Liver (tissue), 9 donors: ENCODE measurements around the gene COL27A1. TPM values are rescaled to one million over a fixed set of nuclear protein-coding genes. Genes with fewer than 3 reads are reported as not detected.

ENCODE experiments used
- DNase-seq: peaks from one replicate; pipeline ENCODE4 v3.0.0-alpha.2; 2017; ENCODE audit warnings: low spot score
- H3K27ac ChIP-seq, 2 donors: one replicate each; pipeline ENCODE4 v1.7.0; 2013; ENCODE audit warnings: inconsistent platforms in 2 of 2, low read length in 2 of 2, control low read depth in 1 of 2, low read depth in 1 of 2, mild to moderate bottlenecking in 1 of 2
- H3K27me3 ChIP-seq, 4 donors: one replicate each; pipeline versions ENCODE4 v1.6.1 to v1.7.0; 2013; ENCODE audit warnings: low read length in 3 of 4, inconsistent platforms in 1 of 4, mild to moderate bottlenecking in 1 of 4, moderate library complexity in 1 of 4; ENCODE audit not compliant: control insufficient read depth in 4 of 4, insufficient read depth in 4 of 4
- H3K36me3 ChIP-seq, 4 donors: one replicate each; pipeline versions ENCODE4 v1.6.1 to v1.7.0; 2013; ENCODE audit warnings: low read length in 3 of 4, mild to moderate bottlenecking in 3 of 4, low read depth in 1 of 4, moderate library complexity in 1 of 4; ENCODE audit not compliant: control insufficient read depth in 4 of 4, insufficient read depth in 3 of 4
- H3K4me1 ChIP-seq, 4 donors: one replicate each; pipeline versions ENCODE4 v1.6.1 to v1.7.0; 2013; ENCODE audit warnings: low read length in 3 of 4, mild to moderate bottlenecking in 3 of 4, moderate library complexity in 1 of 4; ENCODE audit not compliant: control insufficient read depth in 4 of 4, insufficient read depth in 4 of 4
- H3K4me3 ChIP-seq, 3 donors: one replicate each; pipeline versions ENCODE4 v1.6.1 to v1.7.0; 2013; ENCODE audit warnings: low read length in 3 of 3, control low read depth in 1 of 3, low read depth in 1 of 3, mild to moderate bottlenecking in 1 of 3
- H3K9ac ChIP-seq, 2 donors: one replicate each; pipeline ENCODE4 v1.7.0; 2013; ENCODE audit warnings: low read length in 2 of 2, mild to moderate bottlenecking in 2 of 2, moderate library complexity in 2 of 2, control low read depth in 1 of 2, low read depth in 1 of 2
- H3K9me3 ChIP-seq, 4 donors: one replicate each; pipeline versions ENCODE4 v1.6.1 to v1.7.0; 2013; ENCODE audit warnings: low read length in 3 of 4; ENCODE audit not compliant: control insufficient read depth in 4 of 4
- ATF3 ChIP-seq: IDR thresholded peaks from 2 replicates; pipeline ENCODE4 v1.6.1; 2016; ENCODE audit warnings: antibody characterized with exemption
- CTCF ChIP-seq: fragments of 150-350 bp; IDR thresholded peaks from 2 replicates; pipeline ENCODE4 v1.5.1; 2017; ENCODE audit warnings: improper control_type of control experiment, low read depth, low read length; ENCODE audit not compliant: missing input control
- FOXA2 ChIP-seq: IDR thresholded peaks from 2 replicates; pipeline ENCODE4 v1.6.1; 2016; ENCODE audit warnings: antibody characterized with exemption
- HNF4A ChIP-seq, 2 donors: conservative IDR thresholded peaks; 2 replicates each; pipeline ENCODE4 v1.6.1; 2016; ENCODE audit warnings: antibody characterized with exemption in 2 of 2, mild to moderate bottlenecking in 2 of 2
- HNF4G ChIP-seq: IDR thresholded peaks from 2 replicates; pipeline ENCODE4 v1.6.1; 2016; ENCODE audit warnings: antibody characterized with exemption
- JUND ChIP-seq, 2 donors: IDR thresholded peaks; 2 replicates each; pipeline ENCODE4 v1.6.1; 2016; ENCODE audit warnings: antibody characterized with exemption in 2 of 2
- MAX ChIP-seq: IDR thresholded peaks from 2 replicates; pipeline ENCODE4 v1.6.1; 2016; ENCODE audit warnings: antibody characterized with exemption
- RAD21 ChIP-seq, 2 donors: IDR thresholded peaks; 2 replicates each; pipeline ENCODE4 v1.6.1; 2016; ENCODE audit warnings: antibody characterized with exemption in 2 of 2, mild to moderate bottlenecking in 2 of 2
- REST ChIP-seq: IDR thresholded peaks from 2 replicates; pipeline ENCODE4 v1.6.1; 2016; ENCODE audit warnings: antibody characterized with exemption, mild to moderate bottlenecking
- SP1 ChIP-seq: IDR thresholded peaks from 2 replicates; pipeline ENCODE4 v1.6.1; 2018; ENCODE audit warnings: antibody characterized with exemption, mild to moderate bottlenecking
- TAF1 ChIP-seq: conservative IDR thresholded peaks from 2 replicates; pipeline ENCODE4 v1.6.1; 2016; ENCODE audit warnings: antibody characterized with exemption, mild to moderate bottlenecking
- YY1 ChIP-seq: IDR thresholded peaks from 2 replicates; pipeline ENCODE4 v1.6.1; 2016; ENCODE audit warnings: antibody characterized with exemption, mild to moderate bottlenecking
- ZBTB33 ChIP-seq: IDR thresholded peaks from 2 replicates; pipeline ENCODE4 v1.6.1; 2016; ENCODE audit warnings: antibody characterized with exemption
- WGBS: extraction: QIAGEN DNeasy Blood & Tissue Kit; methylation state at CpG from one replicate; pipeline ENCODE4 v1.1.7; 2013; 5-methylcytosine and 5-hydroxymethylcytosine counted together
- polyA plus RNA-seq, 2 donors: library from polyadenylated mRNA; stranded (reverse) in 1 of 2; unstranded in 1 of 2; fragments of 200-250 nt in 1 of 2; fragments of >200 nt in 1 of 2; fragmentation: Nextera tagmentation in 1 of 2; extraction: Ambion mirVana in 1 of 2; gene quantifications; one replicate each; pipeline versions ENCODE4 v1.2.1 to v1.2.3, GENCODE V29; 2013 to 2015
- total RNA-seq, 2 donors: library from RNA; depleted of rRNA; stranded (reverse); fragments of >200 nt; gene quantifications; one replicate each; pipeline ENCODE4 v1.2.3, GENCODE V29; 2014
- donor health status: healthy.
- donor health status: healthy.
- donor health status: healthy.
- donor health status: healthy.
- donor health status: healthy.

COL27A1 gene
- total and polyA plus RNA-seq, 4 donors: 7.0 to 20.4 (median 12.0) TPM

GRCh38 chr9:114343471-114344187 lies 188.3 kb downstream of the COL27A1 start:
- Histone ChIP-seq H3K4me3 (no peak overlapping the region), H3K9me3 (no peaks in the 10 kb centered on the region), H3K27me3 (no peaks in the 10 kb centered on the region), H3K4me1 (no peaks in the 10 kb centered on the region), H3K36me3 (peaks cover 7 to 84% (median 60%) of the 10 kb centered on the region in 4 donors), H3K27ac (no peak overlapping the region), H3K9ac (no peak overlapping the region)
- DNase-seq: no peak
- TF ChIP-seq ZBTB33 (no peak), CTCF (no peak), HNF4G (no peak)
- 94% methylated on average over 9 of the region's 9 CpGs for WGBS

- H3K4me3 ChIP-seq: no peak overlapping the region
- no peak for DNase-seq
- no peak overlapping the region for H3K27ac ChIP-seq
- 96% methylated on average over 11 of the region's 11 CpGs for WGBS
- no peaks in the 10 kb centered on the region for H3K9me3 ChIP-seq
- no peak overlapping the region for H3K9ac ChIP-seq
- peaks cover 7 to 89% (median 64%) of the 10 kb centered on the region in 4 donors for H3K36me3 ChIP-seq
- no peaks in the 10 kb centered on the region for H3K27me3 ChIP-seq
- TF ChIP-seq RAD21 (IDR thresholded peaks at IDR 0.05) (no peak), FOXA2 (no peak), YY1 (no peak), JUND (IDR thresholded peaks at IDR 0.05) (no peak), REST (no peak), SP1 (no peak), MAX (no peak), HNF4A (conservative IDR thresholded peaks at IDR 0.05) (no peak), HNF4G (no peak), ATF3 (no peak), ZBTB33 (no peak), TAF1 (no peak)
- no peaks in the 10 kb centered on the region for H3K4me1 ChIP-seq
These were observed 188.8 kb downstream of the COL27A1 start for GRCh38 chr9:114344188-114344566.
